NOMO-1 treated with DMSO at 0.1 percent for 48 hours (cell line): ENCODE measurements around the gene TMEM158.
A peak's percentile ranks its signal among the peaks of the same experiment; 100 is the strongest.

Experiments used
- DNase-seq: peaks from one replicate; lab custom pipeline; 2025; ENCODE audit not compliant: unreplicated experiment; lab: John Stamatoyannopoulos, UW

The TMEM158 gene

DNA sequence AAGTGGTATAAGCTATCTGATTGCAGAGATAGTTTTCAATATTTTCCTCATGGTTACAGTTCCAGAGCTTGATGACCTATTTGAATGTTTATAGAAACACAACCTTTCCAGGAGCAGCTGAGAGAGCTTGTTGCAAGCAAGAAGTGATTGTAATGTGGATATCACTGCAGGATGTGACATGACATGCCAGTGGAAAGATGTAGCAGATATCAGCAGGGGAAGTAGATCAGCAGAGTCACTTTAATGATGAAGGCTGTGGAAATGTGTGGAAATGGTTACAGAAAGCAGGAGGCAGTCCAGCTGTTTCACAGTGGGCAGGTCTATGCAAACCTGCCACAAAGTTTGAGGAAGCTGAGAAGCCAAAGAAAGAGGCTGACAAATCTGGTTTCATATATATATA lies 21.0 kb downstream of the TMEM158 start:
- peak; percentile 84 for DNase-seq

DNA sequence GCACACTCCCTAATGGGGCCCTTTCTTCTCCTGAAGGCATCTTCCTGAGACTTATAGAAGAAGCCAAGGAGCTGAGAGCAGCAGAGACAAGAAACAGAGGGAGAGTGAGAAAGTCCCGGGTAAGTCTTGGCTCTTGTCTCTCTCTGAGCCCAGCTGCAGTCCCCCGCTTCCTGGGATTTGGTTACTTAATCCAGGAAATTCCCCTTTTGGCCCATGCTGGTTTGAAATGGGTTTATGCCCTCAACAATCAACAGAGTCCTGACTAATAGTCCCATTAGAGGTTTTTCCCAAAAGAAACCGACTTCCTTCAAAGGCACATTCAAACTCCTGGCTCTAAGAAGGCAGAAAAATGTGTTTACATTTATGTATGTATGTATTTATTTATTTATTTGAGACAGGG lies 22.0 kb downstream of the TMEM158 start:
- no peak for DNase-seq

- DNase-seq, result no peak
Measured at GRCh38 chr3:45199837-45200648, 26.0 kb downstream of the TMEM158 start.

DNA sequence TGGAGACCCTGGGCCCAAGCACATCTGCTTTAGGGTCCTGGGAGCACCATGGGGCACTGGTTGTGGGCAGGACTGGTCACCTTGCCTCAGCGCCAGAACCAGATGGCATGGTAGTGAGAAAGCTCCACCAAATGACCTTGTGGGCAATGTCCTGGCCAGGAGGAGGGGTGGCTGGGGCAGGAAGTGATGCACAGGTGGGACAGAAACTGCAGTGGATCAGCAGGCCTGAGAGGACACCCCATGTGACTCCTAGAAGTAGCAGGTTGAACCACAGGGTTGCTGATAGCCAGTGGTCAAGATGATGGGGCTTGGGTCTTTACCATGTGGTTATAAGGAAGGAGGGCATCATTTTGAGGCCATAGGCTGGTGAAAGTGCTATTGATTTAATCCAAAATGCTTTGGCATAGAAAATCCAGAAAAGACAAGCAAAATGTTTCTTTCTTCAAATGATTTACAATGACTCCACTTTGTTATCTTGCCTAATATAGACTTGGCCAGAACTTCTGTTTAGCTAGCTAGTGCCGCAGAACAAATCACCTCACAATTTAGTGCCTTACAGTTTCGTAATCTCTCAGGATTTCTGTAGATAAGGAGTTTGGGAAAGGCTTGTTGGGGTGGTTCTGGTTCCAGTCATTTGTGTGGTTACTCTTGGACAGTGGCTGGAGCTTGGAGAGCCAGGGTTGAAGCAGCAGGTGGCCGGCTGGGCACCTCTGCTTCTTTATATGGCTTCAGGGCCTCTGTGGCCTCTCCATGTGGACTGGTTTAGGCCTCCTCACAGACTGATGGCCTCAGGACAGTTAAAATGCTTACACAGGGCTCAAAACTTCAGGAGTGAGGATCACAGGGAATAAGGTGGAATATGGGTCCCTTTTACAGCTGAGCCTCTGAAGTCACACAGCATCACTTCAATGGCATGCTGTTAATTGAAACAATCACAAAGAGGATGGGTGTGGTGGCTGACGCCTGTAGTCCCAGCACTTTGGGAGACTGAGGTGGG lies 27.5 kb downstream of the TMEM158 start:
- no peak for DNase-seq

- no peak for DNase-seq
Measured at GRCh38 chr3:45194791-45195190, 31.3 kb downstream of the TMEM158 start.

DNA sequence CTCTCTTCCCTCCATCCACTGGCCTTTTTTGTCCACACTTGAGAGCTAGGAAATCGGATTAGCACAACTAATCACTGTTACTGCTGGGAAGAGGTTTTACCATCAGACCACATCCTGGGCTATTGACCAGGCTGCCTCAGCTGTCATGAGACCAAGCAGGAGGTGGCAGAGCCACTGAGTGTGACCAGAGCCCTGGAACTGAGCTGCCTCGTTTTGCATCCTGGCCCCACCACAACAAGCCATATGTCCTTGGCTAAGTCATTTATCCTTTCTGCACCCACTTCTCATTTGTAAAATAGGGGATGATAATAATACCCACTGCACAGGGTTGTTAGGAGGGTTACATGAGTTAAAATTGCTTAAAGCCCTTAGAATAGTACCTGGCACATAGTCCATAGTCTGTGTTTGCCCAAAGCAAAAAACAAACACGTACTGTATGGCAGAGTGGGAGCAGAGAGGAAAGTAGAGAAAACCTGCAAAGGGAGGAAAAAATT lies 34.1 kb downstream of the TMEM158 start:
- DNase-seq, result no peak

GRCh38 chr3:45191424-45191823 lies 34.7 kb downstream of the TMEM158 start:
- no peak for DNase-seq

GRCh38 chr3:45188719-45189659 lies 37.1 kb downstream of the TMEM158 start:
- no peak for DNase-seq

GRCh38 chr3:45187694-45188141 lies 38.4 kb downstream of the TMEM158 start:
- DNase-seq, result no peak

DNA sequence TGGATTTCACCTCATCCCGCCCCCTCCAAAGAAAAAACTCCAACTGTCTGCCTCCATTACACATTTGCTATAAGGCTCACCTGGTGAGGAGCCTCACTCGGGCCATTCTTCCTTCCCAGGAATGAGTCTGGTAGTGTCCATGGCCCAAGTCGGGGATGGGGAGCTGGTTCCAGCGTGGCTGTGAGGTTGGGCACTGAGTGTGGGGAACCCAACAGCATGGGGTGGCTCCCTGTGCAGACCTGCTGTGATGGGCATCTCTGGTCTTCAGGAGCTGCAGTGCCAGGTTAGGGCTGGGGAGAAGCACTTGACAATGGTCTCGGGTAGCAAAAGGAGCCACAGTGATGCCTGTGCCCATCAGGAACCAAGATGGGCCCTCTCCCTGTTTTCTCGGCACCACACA lies 39.2 kb downstream of the TMEM158 start:
- no peak for DNase-seq

GRCh38 chr3:45185461-45185860 lies 40.6 kb downstream of the TMEM158 start:
- no peak for DNase-seq

- no peak for DNase-seq
Measured at GRCh38 chr3:45185052-45185451, 41.0 kb downstream of the TMEM158 start.

DNA sequence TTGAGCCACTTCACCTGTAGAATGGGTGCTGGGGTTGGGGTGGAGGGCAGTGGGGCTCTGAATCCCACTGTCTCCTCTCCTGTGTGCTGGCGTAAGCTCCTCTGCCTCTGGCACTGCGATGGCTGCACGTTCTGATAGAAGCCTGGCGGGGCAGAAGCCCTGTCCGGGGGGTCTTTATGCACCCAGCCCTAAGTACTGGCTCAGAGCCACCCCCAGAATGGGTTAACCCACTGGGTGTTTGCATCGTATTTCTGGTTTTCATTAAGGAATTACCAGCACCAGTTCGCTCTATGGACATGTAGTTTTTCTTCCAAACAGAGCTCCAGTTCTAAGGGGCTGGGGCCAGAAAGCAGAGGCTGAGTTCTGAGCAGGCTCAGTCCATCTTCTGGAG lies 42.2 kb downstream of the TMEM158 start:
- DNase-seq, result no peak

GRCh38 chr3:45182915-45183871 lies 42.9 kb downstream of the TMEM158 start:
- DNase-seq, result no peak

- DNase-seq, result no peak
Measured at GRCh38 chr3:45181496-45181895, 44.6 kb downstream of the TMEM158 start.

DNA sequence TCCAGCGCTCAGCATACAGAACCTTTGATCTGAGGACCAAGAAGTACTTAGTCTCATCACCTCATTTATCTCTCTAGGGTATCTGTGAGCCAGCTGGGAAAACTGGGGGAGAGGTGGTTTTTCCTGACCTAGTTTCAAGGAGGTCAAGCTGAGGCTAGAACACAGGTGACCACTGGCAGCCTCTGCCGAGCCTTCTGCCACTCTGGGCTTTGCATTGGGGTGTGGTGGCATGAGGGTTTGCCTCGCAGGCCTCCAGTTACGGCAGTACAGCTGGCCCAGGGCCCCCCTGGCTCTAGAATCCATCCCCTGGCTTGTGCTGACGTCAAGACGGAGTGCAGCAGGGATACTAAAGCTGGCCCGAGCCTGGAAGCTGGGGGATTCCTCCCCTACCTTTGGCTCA lies 45.2 kb downstream of the TMEM158 start:
- DNase-seq, result no peak

- no peak for DNase-seq
Measured at GRCh38 chr3:45180051-45180450, 46.0 kb downstream of the TMEM158 start.

DNA sequence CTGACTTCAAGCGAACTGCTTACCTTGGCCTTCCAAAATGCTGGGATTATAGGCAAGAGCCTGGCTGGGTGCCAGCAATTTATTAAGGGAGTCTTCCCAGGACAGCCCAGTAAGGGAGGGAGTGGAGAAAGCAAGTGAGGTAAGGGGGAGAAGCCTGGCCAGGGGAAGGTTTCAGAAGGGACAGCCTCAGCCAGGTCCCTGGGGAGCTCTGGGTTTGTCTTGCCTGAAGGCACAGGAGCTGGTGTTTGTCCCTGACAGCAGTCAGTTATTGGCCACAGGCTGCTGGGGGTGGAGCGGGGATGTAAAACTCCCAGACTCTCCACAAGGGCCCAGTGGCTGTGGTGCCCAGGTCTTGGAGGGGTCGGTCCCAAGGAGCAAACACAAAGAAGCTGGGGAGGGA lies 46.9 kb downstream of the TMEM158 start:
- DNase-seq, result no peak
